Keratinocyte (primary cell): ENCODE data around the gene SCUBE3. TPM values are rescaled to one million over a fixed set of nuclear protein-coding genes. Genes with fewer than 3 reads are reported as not detected.

Source experiments
- DNase-seq: peaks from one replicate; pipeline ENCODE4 v3.0.0-alpha.2; 2011; ENCODE audit warnings: low read depth, missing footprints, low spot score
- FAIRE-seq: peaks from 2 replicates; lab custom pipeline; 2011; peaks lifted over from hg19 to GRCh38; lab: Jason Lieb, UNC
- H2AFZ ChIP-seq: 2 replicates; pipeline ENCODE4 v1.6.0; 2012; ENCODE audit warnings: low read length, control low read depth, inconsistent platforms; ENCODE audit not compliant: control insufficient read depth
- H3K27ac ChIP-seq: 2 replicates; pipeline ENCODE4 v1.5.1; 2011; ENCODE audit warnings: low read length; ENCODE audit not compliant: control insufficient read depth, insufficient read depth
- H3K27me3 ChIP-seq: 3 replicates; pipeline ENCODE4 v1.6.0; 2011; ENCODE audit warnings: low read length; ENCODE audit not compliant: control insufficient read depth, insufficient read depth; ENCODE audit errors: extremely low read depth
- H3K36me3 ChIP-seq, 2 experiments: 2 replicates in 1 of 2; 3 replicates in 1 of 2; pipeline ENCODE4 v1.5.1; 2011; ENCODE audit warnings: low read length in 2 of 2, mild to moderate bottlenecking in 1 of 2; ENCODE audit not compliant: control insufficient read depth in 2 of 2, insufficient read depth in 2 of 2; ENCODE audit errors: extremely low read depth in 1 of 2
- H3K4me1 ChIP-seq: 3 replicates; pipeline ENCODE4 v1.5.1; 2011; ENCODE audit warnings: low read length; ENCODE audit not compliant: control insufficient read depth, insufficient read depth; ENCODE audit errors: extremely low read depth
- H3K4me2 ChIP-seq: 3 replicates; pipeline ENCODE4 v1.6.0; 2011; ENCODE audit warnings: low read depth, low read length; ENCODE audit not compliant: control insufficient read depth, insufficient read depth; ENCODE audit errors: extremely low read depth
- H3K4me3 ChIP-seq, 3 experiments: fragments of 200-600 bp in 1 of 3; sonication (generic) in 1 of 3; 2 replicates in 2 of 3; 3 replicates in 1 of 3; pipeline ENCODE4 v1.5.1; 2011 to 2016; ENCODE audit warnings: low read length in 3 of 3, mild to moderate bottlenecking in 3 of 3, control low read depth in 2 of 3, inconsistent platforms in 1 of 3, low read depth in 1 of 3, mixed read lengths in 1 of 3, mixed run types in 1 of 3, moderate library complexity in 1 of 3; ENCODE audit not compliant: control insufficient read depth in 2 of 3, insufficient read depth in 2 of 3; ENCODE audit errors: extremely low read depth in 1 of 3
- H3K79me2 ChIP-seq: 2 replicates; pipeline ENCODE4 v1.6.0; 2012; ENCODE audit warnings: low read length; ENCODE audit not compliant: control insufficient read depth, insufficient read depth
- H3K9ac ChIP-seq: 3 replicates; pipeline ENCODE4 v1.6.0; 2011; ENCODE audit warnings: low read length; ENCODE audit not compliant: control insufficient read depth, insufficient read depth; ENCODE audit errors: extremely low read depth
- H3K9me1 ChIP-seq: 3 replicates; pipeline ENCODE4 v1.6.0; 2011; ENCODE audit warnings: low read length; ENCODE audit not compliant: control insufficient read depth, insufficient read depth; ENCODE audit errors: extremely low read depth
- H3K9me3 ChIP-seq: 2 replicates; pipeline ENCODE4 v1.5.1; 2012; ENCODE audit warnings: low read depth, low read length; ENCODE audit not compliant: control insufficient read depth
- H4K20me1 ChIP-seq: 3 replicates; pipeline ENCODE4 v1.6.0; 2011; ENCODE audit warnings: low read length; ENCODE audit not compliant: control insufficient read depth, insufficient read depth; ENCODE audit errors: extremely low read depth
- EZH2 ChIP-seq: IDR thresholded peaks from one replicate; pipeline ENCODE4 v1.6.1; 2012; ENCODE audit warnings: inconsistent platforms, mild to moderate bottlenecking, low read length, moderate library complexity
- dilution Hi-C: fragments of 300-500 bp; cut with MboI; formaldehyde crosslinking; loops from one replicate; pipeline ENCODE4 v1.7.0; 2020; ENCODE audit warnings: low sequenced_read_pairs; ENCODE audit not compliant: extremely low pct_ligation_motif_present
- polyA plus RNA-seq, 5 experiments: library from polyadenylated mRNA; depleted of rRNA in 3 of 5; stranded (reverse) in 3 of 5; stranded (forward) in 1 of 5; unstranded in 1 of 5; fragments of >200 nt; gene quantifications; 1 replicate in 1 of 5; 2 replicates in 3 of 5; 3 replicates in 1 of 5; pipeline versions ENCODE4 v1.2.1 to v1.2.3, GENCODE V29; 2011 to 2012; ENCODE audit warnings: missing spikeins in 2 of 5, low read depth in 1 of 5, low replicate concordance in 1 of 5
- TF ChIP-seq, protein P1 (sequence below), 3 experiments: IDR thresholded peaks in 1 of 3; conservative IDR thresholded peaks in 1 of 3; optimal IDR thresholded peaks in 1 of 3; 2 replicates in 2 of 3; 3 replicates in 1 of 3; pipeline versions ENCODE3 to v1.5.1; 2011; ENCODE audit warnings: low read length in 3 of 3, mild to moderate bottlenecking in 3 of 3, moderate library complexity in 2 of 3, control low read depth in 1 of 3, inconsistent platforms in 1 of 3; ENCODE audit not compliant: insufficient read depth in 2 of 3; ENCODE audit errors: extremely low read depth in 1 of 3

The SCUBE3 gene
- polyA plus RNA-seq, 1 donor (not counting 4 experiments of a cell fraction or from before 2014, with no cell fraction given): 0.01 TPM

DNA sequence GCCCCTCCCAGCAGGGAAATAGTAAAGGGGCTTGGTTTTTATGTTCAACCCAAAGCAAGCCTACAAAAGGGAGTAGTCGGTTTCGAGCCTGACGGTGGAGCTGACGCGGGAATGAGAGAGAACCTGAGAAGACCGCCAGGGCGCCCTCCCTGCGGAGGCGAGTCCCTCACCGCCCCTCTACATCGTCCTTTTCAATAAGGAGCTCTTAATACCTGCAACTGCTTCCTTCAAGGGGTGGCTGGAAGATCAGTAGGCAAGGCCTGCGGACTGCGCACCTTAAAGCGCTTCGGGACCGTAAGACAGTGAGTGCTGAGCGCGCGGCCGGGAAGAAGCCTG lies 45.1 kb downstream of the SCUBE3 start:
- TF ChIP-seq, protein P1, sequence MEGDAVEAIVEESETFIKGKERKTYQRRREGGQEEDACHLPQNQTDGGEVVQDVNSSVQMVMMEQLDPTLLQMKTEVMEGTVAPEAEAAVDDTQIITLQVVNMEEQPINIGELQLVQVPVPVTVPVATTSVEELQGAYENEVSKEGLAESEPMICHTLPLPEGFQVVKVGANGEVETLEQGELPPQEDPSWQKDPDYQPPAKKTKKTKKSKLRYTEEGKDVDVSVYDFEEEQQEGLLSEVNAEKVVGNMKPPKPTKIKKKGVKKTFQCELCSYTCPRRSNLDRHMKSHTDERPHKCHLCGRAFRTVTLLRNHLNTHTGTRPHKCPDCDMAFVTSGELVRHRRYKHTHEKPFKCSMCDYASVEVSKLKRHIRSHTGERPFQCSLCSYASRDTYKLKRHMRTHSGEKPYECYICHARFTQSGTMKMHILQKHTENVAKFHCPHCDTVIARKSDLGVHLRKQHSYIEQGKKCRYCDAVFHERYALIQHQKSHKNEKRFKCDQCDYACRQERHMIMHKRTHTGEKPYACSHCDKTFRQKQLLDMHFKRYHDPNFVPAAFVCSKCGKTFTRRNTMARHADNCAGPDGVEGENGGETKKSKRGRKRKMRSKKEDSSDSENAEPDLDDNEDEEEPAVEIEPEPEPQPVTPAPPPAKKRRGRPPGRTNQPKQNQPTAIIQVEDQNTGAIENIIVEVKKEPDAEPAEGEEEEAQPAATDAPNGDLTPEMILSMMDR (optimal IDR thresholded peaks at IDR 0.05 in 1 of 3, IDR thresholded peaks at IDR 0.05 in 1 of 3, conservative IDR thresholded peaks at IDR 0.05 in 1 of 3; ENCODE audit: extremely low read depth in 1 of 3, insufficient read depth in 2 of 3, low read length in 3 of 3): no peak
- no peak for TF ChIP-seq EZH2
- Histone ChIP-seq H3K79me2 (peaks cover 3% of the 10 kb centered on the region), H3K9ac (peak overlapping the region; percentile 91), H3K9me1 (no peaks in the 10 kb centered on the region), H4K20me1 (no peaks in the 10 kb centered on the region), H3K4me2 (peak overlapping the region; percentile 94), H3K4me3 (peak overlapping the region; percentile 48 to 94 (median 83)), H3K27ac (peak overlapping the region; percentile 72), H3K36me3 (no peaks in the 10 kb centered on the region), H2AFZ (peak overlapping the region; percentile 97), H3K9me3 (no peaks in the 10 kb centered on the region), H3K27me3 (no peaks in the 10 kb centered on the region), H3K4me1 (peaks cover 13% of the 10 kb centered on the region)
- no peak for DNase-seq
- dilution Hi-C loops: no loop called here
- no peak for FAIRE-seq

- peaks cover 3% of the 10 kb centered on the region for H3K79me2 ChIP-seq
Measured at GRCh38 chr6:35259194-35259947, 45.6 kb downstream of the SCUBE3 start, which contains the start of gene ZNF76. ZNF76 (plus strand) TSS chr6:35259735; CDS start chr6:35281152, 21,417 bp downstream.

More at GRCh38 chr6:35259194-35259947, 45.6 kb downstream of the SCUBE3 start, which contains the start of gene ZNF76:
- Histone ChIP-seq H3K36me3 (no peaks in the 10 kb centered on the region), H2AFZ (peak within 1 kb of the TSS; percentile 97), H3K9me3 (no peaks in the 10 kb centered on the region), H3K9ac (peak within 1 kb of the TSS; percentile 91), H3K9me1 (no peaks in the 10 kb centered on the region), H3K27me3 (no peaks in the 10 kb centered on the region), H4K20me1 (no peaks in the 10 kb centered on the region), H3K27ac (peak within 1 kb of the TSS; percentile 75), H3K4me3 (peak within 1 kb of the TSS; percentile 48 to 94 (median 83)), H3K4me1 (peaks cover 13% of the 10 kb centered on the region), H3K4me2 (peak within 1 kb of the TSS; percentile 94)
- peak; percentile 82 for DNase-seq
- dilution Hi-C loops: no loop called here
- no peak for FAIRE-seq
- TF ChIP-seq, protein P1 (optimal IDR thresholded peaks at IDR 0.05 in 1 of 3, IDR thresholded peaks at IDR 0.05 in 1 of 3, conservative IDR thresholded peaks at IDR 0.05 in 1 of 3; ENCODE audit: extremely low read depth in 1 of 3, insufficient read depth in 2 of 3, low read length in 3 of 3): no peak
- no peak for TF ChIP-seq EZH2
